ENCODE measurements around the gene WDR54.

DNA sequence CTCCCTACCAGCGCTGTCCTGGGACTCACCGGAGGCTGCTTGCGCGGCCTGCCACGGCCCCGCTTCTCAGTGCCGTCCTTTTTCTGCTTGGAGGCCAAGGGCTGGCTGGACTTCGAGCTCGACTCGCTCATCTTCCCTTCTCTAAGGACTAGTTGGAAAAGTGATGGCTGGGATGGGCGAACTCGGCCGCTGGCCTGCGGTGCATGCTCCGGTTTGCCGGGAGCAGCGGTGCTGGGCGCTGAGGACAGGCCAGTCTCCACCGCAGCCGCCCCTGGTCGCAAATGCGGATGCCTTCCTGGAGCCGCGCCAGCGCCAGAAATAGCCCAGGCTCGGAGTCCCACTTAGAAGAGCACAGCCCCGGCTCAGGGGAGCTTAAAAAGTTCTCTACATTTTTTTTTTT lies 3.2 kb upstream of the WDR54 start:
- TF ChIP-seq USF2 (IDR thresholded peaks at IDR 0.05; ENCODE audit: borderline replicate concordance, low read depth, low read length) = no peak
- TF ChIP-seq YY1 (IDR thresholded peaks at IDR 0.05; ENCODE audit: low read depth, low read length) = no peak

All from GM12878 (cell line).